PFSK-1 (cell line): Measurements from ENCODE around the gene LAMA3.

Experiments used
- FOXP2 ChIP-seq: optimal IDR thresholded peaks from 2 replicates; pipeline ENCODE3; 2011; ENCODE audit warnings: borderline replicate concordance, control low read depth, inconsistent platforms; ENCODE audit not compliant: insufficient read depth; ENCODE audit errors: extremely low read length, extremely low read depth
- POLR2AphosphoS5 ChIP-seq: IDR thresholded peaks from 2 replicates; pipeline ENCODE4 v1.6.1; 2012; ENCODE audit warnings: low read depth, mild to moderate bottlenecking, control low read depth, low read length, moderate library complexity
- REST ChIP-seq, 2 experiments: IDR thresholded peaks; 2 replicates each; pipeline versions ENCODE4 v1.6.1 to v1.8.0; 2011 to 2012; ENCODE audit warnings: low read depth in 2 of 2, low read length in 2 of 2, control low read depth in 1 of 2, inconsistent platforms in 1 of 2, mild to moderate bottlenecking in 1 of 2, moderate library complexity in 1 of 2; ENCODE audit not compliant: insufficient read depth in 1 of 2
- SIN3A ChIP-seq: IDR thresholded peaks from 2 replicates; pipeline ENCODE4 v1.6.1; 2012; ENCODE audit warnings: mild to moderate bottlenecking, low read length, moderate library complexity, borderline replicate concordance; ENCODE audit not compliant: insufficient read depth
- TAF1 ChIP-seq: IDR thresholded peaks from 2 replicates; pipeline ENCODE4 v1.6.1; 2012; ENCODE audit warnings: low read length, control low read depth, borderline replicate concordance; ENCODE audit not compliant: insufficient read depth

Gene LAMA3

GRCh38 chr18:23910032-23910431 lies 220.8 kb downstream of the LAMA3 start:
- TF ChIP-seq SIN3A = no peak
- TF ChIP-seq REST (IDR thresholded peaks at IDR 0.05; ENCODE audit: insufficient read depth in 1 of 2, low read depth in 2 of 2, low read length in 2 of 2) = no peak
- TF ChIP-seq FOXP2 = no peak
- TF ChIP-seq TAF1 = no peak
- TF ChIP-seq POLR2AphosphoS5 = no peak

- TF ChIP-seq POLR2AphosphoS5 (no peak), REST (IDR thresholded peaks at IDR 0.05; ENCODE audit: insufficient read depth in 1 of 2, low read depth in 2 of 2, low read length in 2 of 2) (no peak), TAF1 (no peak), FOXP2 (no peak), SIN3A (no peak)
Observed at GRCh38 chr18:23912356-23912755, 223.1 kb downstream of the LAMA3 start.

- TF ChIP-seq TAF1 = no peak
- no peak for TF ChIP-seq REST (IDR thresholded peaks at IDR 0.05; ENCODE audit: insufficient read depth in 1 of 2, low read depth in 2 of 2, low read length in 2 of 2)
- no peak for TF ChIP-seq FOXP2
- TF ChIP-seq POLR2AphosphoS5 = no peak
- no peak for TF ChIP-seq SIN3A
Observed at GRCh38 chr18:23916338-23916737, 227.1 kb downstream of the LAMA3 start.

- TF ChIP-seq FOXP2 = no peak
- TF ChIP-seq TAF1 = no peak
- no peak for TF ChIP-seq REST (IDR thresholded peaks at IDR 0.05; ENCODE audit: insufficient read depth in 1 of 2, low read depth in 2 of 2, low read length in 2 of 2)
- TF ChIP-seq SIN3A = no peak
- no peak for TF ChIP-seq POLR2AphosphoS5
Observed at GRCh38 chr18:23918395-23919032, 229.3 kb downstream of the LAMA3 start.

- TF ChIP-seq FOXP2 = no peak
- no peak for TF ChIP-seq SIN3A
- no peak for TF ChIP-seq POLR2AphosphoS5
- TF ChIP-seq TAF1 = no peak
- no peak for TF ChIP-seq REST (IDR thresholded peaks at IDR 0.05; ENCODE audit: insufficient read depth in 1 of 2, low read depth in 2 of 2, low read length in 2 of 2)
Observed at GRCh38 chr18:23920054-23920453, 230.8 kb downstream of the LAMA3 start.
